ENCODE measurements around the gene C18orf32. TPM values are rescaled to one million over a fixed set of nuclear protein-coding genes. Genes with fewer than 3 reads are reported as not detected.

C18orf32 gene
- 11.9 and 15.5 TPM in 2 replicates for total RNA-seq

DNA sequence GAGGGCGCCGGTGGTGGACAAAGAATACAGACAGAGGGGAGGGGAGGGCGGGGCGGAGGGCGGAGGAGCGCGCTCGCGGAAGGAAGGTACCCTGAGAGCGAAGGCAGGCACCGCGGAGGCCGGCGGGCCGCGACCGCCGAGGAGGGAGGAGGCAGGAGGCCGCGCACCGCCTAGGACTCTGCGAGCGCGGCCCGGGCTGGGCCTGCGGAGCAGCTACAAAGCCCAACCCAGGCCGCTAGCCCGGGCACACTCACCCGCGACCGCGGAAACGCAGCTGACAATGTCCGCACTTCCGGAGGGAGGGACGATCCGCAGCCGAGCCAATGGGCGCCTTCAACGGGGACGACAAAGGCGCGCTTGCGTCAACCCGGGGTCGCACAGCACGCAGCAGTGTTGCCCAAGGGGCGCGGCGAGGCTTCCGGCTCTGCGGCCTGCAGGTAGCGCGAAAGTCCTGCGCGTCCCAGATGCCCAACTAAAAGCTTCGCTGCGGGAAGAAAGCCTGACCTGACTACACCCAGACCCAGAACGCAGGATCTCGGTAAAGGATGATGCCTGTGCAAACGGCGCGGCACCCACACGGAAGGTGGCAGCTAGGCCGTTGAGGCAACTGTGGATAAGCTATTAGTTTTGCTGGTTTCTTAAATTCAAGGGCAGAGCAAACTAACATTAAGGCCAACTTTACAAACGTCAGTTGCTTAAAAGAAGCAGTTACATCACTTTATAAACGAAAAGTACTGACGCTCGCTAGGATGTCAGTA is at the start of gene C18orf32:
C18orf32 (minus strand) TSS at position 282 of the 758 bp plus-strand sequence. CDS start 3,486 bp downstream, outside the sequence.

DNA sequence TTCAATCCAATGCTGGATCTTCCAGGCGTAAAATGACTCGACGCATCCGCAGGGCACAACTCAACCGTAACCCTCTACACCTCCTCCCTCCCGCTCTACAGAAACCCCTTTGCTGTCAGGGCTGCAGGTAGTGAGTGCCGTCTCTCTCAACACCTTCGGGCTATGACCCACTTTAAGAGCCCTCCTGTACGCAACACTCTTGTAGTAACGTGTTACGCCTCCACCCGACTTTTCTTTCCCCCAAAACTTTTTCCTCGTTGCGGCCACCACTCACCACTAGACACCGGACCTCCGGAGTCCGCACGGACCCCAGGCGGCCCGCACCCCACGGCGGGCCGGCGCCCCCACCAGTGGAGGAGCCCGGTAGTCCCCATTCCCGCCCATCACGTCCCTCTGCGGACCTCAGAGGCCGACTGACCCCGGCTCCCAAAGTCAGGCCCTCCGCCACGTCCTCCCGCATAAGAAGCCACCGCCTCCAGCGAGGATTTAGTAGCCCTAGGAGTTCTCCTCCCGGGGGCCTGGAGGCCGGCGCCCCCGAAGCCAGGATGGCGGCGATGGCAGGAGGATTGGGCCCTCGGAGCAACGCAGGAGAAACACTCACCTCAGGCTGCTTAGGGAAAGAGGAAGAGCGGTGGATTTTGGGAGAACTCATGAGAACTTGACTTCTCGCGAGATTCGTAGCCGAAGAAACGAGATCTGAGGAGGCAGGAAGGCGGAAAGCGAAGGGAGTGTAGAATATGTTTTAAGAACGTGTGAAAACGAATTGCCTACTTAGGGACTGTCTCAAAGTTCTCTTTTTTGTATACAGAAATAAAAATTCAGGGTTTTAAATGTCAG is 5.0 kb upstream of the C18orf32 start, which contains the start of gene RPL17:
RPL17 (minus strand) TSS at position 609 of the 837 bp plus-strand sequence.

Other genes with a start within 250 kb of the C18orf32 start
- 38.1 and 54.1 TPM in 2 replicates for gene DYM, start 26.6 kb downstream of the C18orf32 start, total RNA-seq
- 2,090 and 2,814 TPM in 2 replicates for gene RPL17, start 5.2 kb upstream of the C18orf32 start, total RNA-seq
- 0.58 and 0.83 TPM in 2 replicates for gene LIPG, start 74.8 kb upstream of the C18orf32 start, total RNA-seq

All from smooth muscle cell of trachea (primary cell).